HuH-7.5 (cell line): Measurements from ENCODE around the gene MYORG.

Experiments
- DNase-seq: peaks from one replicate; pipeline ENCODE4 v3.0.0; 2011; ENCODE audit warnings: low spot score

The MYORG gene

GRCh38 chr9:34376596-34377403 is at the start of gene MYORG:
Gene MYORG, minus strand, starts transcription at chr9:34376898. Its CDS starts 3,955 bp downstream, at chr9:34372943.
- DNase-seq: peak; percentile 89

- DNase-seq: no peak
These were observed 43.2 kb upstream of the MYORG start for GRCh38 chr9:34419716-34420504.

GRCh38 chr9:34417734-34418133 is 41.0 kb upstream of the MYORG start:
- DNase-seq: no peak

GRCh38 chr9:34413231-34413852 is 36.6 kb upstream of the MYORG start:
- DNase-seq: peak; percentile 19

GRCh38 chr9:34412336-34412735 is 35.6 kb upstream of the MYORG start:
- no peak for DNase-seq

- DNase-seq: no peak
These were observed 32.5 kb upstream of the MYORG start for GRCh38 chr9:34409154-34409553.

- DNase-seq: no peak
These were observed 31.5 kb upstream of the MYORG start for GRCh38 chr9:34408173-34408572.

- no peak for DNase-seq
These were observed 29.5 kb upstream of the MYORG start for GRCh38 chr9:34406219-34406618.

GRCh38 chr9:34405719-34406118 is 29.0 kb upstream of the MYORG start:
- DNase-seq: no peak

GRCh38 chr9:34403554-34404380 is 27.1 kb upstream of the MYORG start:
- peak; percentile 56 for DNase-seq

GRCh38 chr9:34400686-34401602 is 24.2 kb upstream of the MYORG start:
- no peak for DNase-seq

- DNase-seq: no peak
These were observed 23.6 kb upstream of the MYORG start for GRCh38 chr9:34400275-34400674.

GRCh38 chr9:34399729-34400128 is 23.0 kb upstream of the MYORG start:
- DNase-seq: no peak

GRCh38 chr9:34398875-34399274 is 22.2 kb upstream of the MYORG start:
- DNase-seq: no peak

GRCh38 chr9:34396276-34397214 is 19.8 kb upstream of the MYORG start:
- no peak for DNase-seq

- no peak for DNase-seq
These were observed 15.8 kb upstream of the MYORG start for GRCh38 chr9:34392511-34392910.

GRCh38 chr9:34387239-34387638 is 10.5 kb upstream of the MYORG start:
- DNase-seq: no peak

GRCh38 chr9:34386656-34387055 is 10.0 kb upstream of the MYORG start:
- DNase-seq: no peak

GRCh38 chr9:34385561-34386230 is 9.0 kb upstream of the MYORG start:
- no peak for DNase-seq
